Stimulated activated naive CD8-positive, alpha-beta T cell treated with anti-CD3 and anti-CD28 coated beads, Interleukin-15, amount 100 ng/mL, for 72 hours (primary cell): ENCODE measurements around the gene TBC1D10A.

Experiments
- ATAC-seq: fragments of 150-1000 bp; cut with Tn5 transposase; 2 replicates; pipeline ENCODE4 v1.10.0; 2021; ENCODE audit warnings: mild to moderate bottlenecking, moderate library complexity
- DNase-seq, 2 donors: peaks; one replicate each; pipeline ENCODE4 v3.0.0; 2021 to 2022
- H3K27ac Mint-ChIP-seq, 2 donors: one replicate each; pipeline ENCODE4 v1.8.0; 2022; ENCODE audit warnings: mild to moderate bottlenecking in 2 of 2, mixed read lengths in 2 of 2, moderate library complexity in 2 of 2
- H3K27me3 Mint-ChIP-seq: one replicate; pipeline ENCODE4 v1.8.0; 2022; ENCODE audit warnings: mixed read lengths
- H3K4me1 Mint-ChIP-seq: one replicate; pipeline ENCODE4 v1.8.0; 2022; ENCODE audit warnings: mild to moderate bottlenecking, mixed read lengths
- H3K4me3 Mint-ChIP-seq, 2 donors: one replicate each; pipeline ENCODE4 v1.8.0; 2022; ENCODE audit warnings: mild to moderate bottlenecking in 2 of 2, mixed read lengths in 2 of 2, moderate library complexity in 1 of 2
- H3K9me3 Mint-ChIP-seq, 2 donors: one replicate each; pipeline ENCODE4 v1.8.0; 2022; ENCODE audit warnings: mixed read lengths in 2 of 2

TBC1D10A gene

GRCh38 chr22:30302810-30303138 lies 24.0 kb downstream of the TBC1D10A start:
- peaks cover 100% of the 10 kb centered on the region for H3K4me1 Mint-ChIP-seq
- H3K9me3 Mint-ChIP-seq, result no peaks in the 10 kb centered on the region
- no peaks in the 10 kb centered on the region for H3K27me3 Mint-ChIP-seq
- H3K27ac Mint-ChIP-seq, result peak overlapping the region; percentile 96 to 97
- DNase-seq (no peak), ATAC-seq (no peak)
- H3K4me3 Mint-ChIP-seq, result peak overlapping the region; percentile 64

- no peaks in the 10 kb centered on the region for H3K9me3 Mint-ChIP-seq
- peak overlapping the region; percentile 96 to 97 for H3K27ac Mint-ChIP-seq
- H3K4me3 Mint-ChIP-seq, result peak overlapping the region; percentile 64
- peaks cover 100% of the 10 kb centered on the region for H3K4me1 Mint-ChIP-seq
- DNase-seq (no peak), ATAC-seq (no peak)
- no peaks in the 10 kb centered on the region for H3K27me3 Mint-ChIP-seq
Observed at GRCh38 chr22:30301995-30302809, 24.5 kb downstream of the TBC1D10A start.

GRCh38 chr22:30299322-30299721 lies 27.4 kb downstream of the TBC1D10A start:
- DNase-seq (no peak), ATAC-seq (no peak)
- Mint-ChIP-seq H3K4me3 (no peak overlapping the region), H3K27me3 (no peaks in the 10 kb centered on the region), H3K9me3 (no peaks in the 10 kb centered on the region), H3K4me1 (peaks cover 92% of the 10 kb centered on the region), H3K27ac (peak overlapping the region in 1 of 2 donors; percentile 74)

GRCh38 chr22:30297991-30298701 lies 28.6 kb downstream of the TBC1D10A start:
- ATAC-seq (no peak), DNase-seq (no peak)
- H3K4me3 Mint-ChIP-seq, result no peak overlapping the region
- peak overlapping the region; percentile 35 to 61 for H3K27ac Mint-ChIP-seq
- no peaks in the 10 kb centered on the region for H3K27me3 Mint-ChIP-seq
- no peaks in the 10 kb centered on the region for H3K9me3 Mint-ChIP-seq
- peaks cover 92% of the 10 kb centered on the region for H3K4me1 Mint-ChIP-seq

- peak overlapping the region; percentile 84 to 85 for H3K27ac Mint-ChIP-seq
- no peak for ATAC-seq
Observed at GRCh38 chr22:30297276-30297990, 29.3 kb downstream of the TBC1D10A start.

GRCh38 chr22:30296833-30297232 lies 29.9 kb downstream of the TBC1D10A start:
- H3K9me3 Mint-ChIP-seq, result no peaks in the 10 kb centered on the region
- H3K4me3 Mint-ChIP-seq, result peak overlapping the region in 1 of 2 donors; percentile 43
- H3K27ac Mint-ChIP-seq, result peak overlapping the region; percentile 84 to 85
- H3K4me1 Mint-ChIP-seq, result peaks cover 83% of the 10 kb centered on the region
- no peak for DNase-seq
- H3K27me3 Mint-ChIP-seq, result no peaks in the 10 kb centered on the region
- ATAC-seq, result no peak

More at GRCh38 chr22:30297276-30297990, 29.3 kb downstream of the TBC1D10A start:
- DNase-seq, result no peak
- Mint-ChIP-seq H3K4me1 (peaks cover 89% of the 10 kb centered on the region), H3K9me3 (no peaks in the 10 kb centered on the region), H3K4me3 (peak overlapping the region in 1 of 2 donors; percentile 43), H3K27me3 (no peaks in the 10 kb centered on the region)

GRCh38 chr22:30296324-30296723 lies 30.4 kb downstream of the TBC1D10A start:
- H3K27me3 Mint-ChIP-seq, result no peaks in the 10 kb centered on the region
- peaks cover 83% of the 10 kb centered on the region for H3K4me1 Mint-ChIP-seq
- no peak overlapping the region for H3K4me3 Mint-ChIP-seq
- ATAC-seq (no peak), DNase-seq (no peak)
- H3K9me3 Mint-ChIP-seq, result no peaks in the 10 kb centered on the region
- peak overlapping the region; percentile 84 to 85 for H3K27ac Mint-ChIP-seq

GRCh38 chr22:30295576-30295975 lies 31.2 kb downstream of the TBC1D10A start:
- H3K27ac Mint-ChIP-seq, result no peak overlapping the region
- peaks cover 83% of the 10 kb centered on the region for H3K4me1 Mint-ChIP-seq
- no peaks in the 10 kb centered on the region for H3K9me3 Mint-ChIP-seq
- no peak overlapping the region for H3K4me3 Mint-ChIP-seq
- ATAC-seq (no peak), DNase-seq (no peak)
- no peaks in the 10 kb centered on the region for H3K27me3 Mint-ChIP-seq

GRCh38 chr22:30294830-30295229 lies 31.9 kb downstream of the TBC1D10A start:
- H3K4me1 Mint-ChIP-seq, result peaks cover 83% of the 10 kb centered on the region
- no peak overlapping the region for H3K27ac Mint-ChIP-seq
- ATAC-seq, result no peak

GRCh38 chr22:30294066-30294465 lies 32.7 kb downstream of the TBC1D10A start:
- peaks cover 79% of the 10 kb centered on the region for H3K4me1 Mint-ChIP-seq
- H3K27ac Mint-ChIP-seq, result peak overlapping the region in 1 of 2 donors; percentile 22
- H3K4me3 Mint-ChIP-seq, result no peak overlapping the region
- no peak for ATAC-seq
- no peak for DNase-seq
- H3K27me3 Mint-ChIP-seq, result no peaks in the 10 kb centered on the region
- H3K9me3 Mint-ChIP-seq, result no peaks in the 10 kb centered on the region

More at GRCh38 chr22:30294830-30295229, 31.9 kb downstream of the TBC1D10A start:
- H3K9me3 Mint-ChIP-seq, result no peaks in the 10 kb centered on the region
- no peak for DNase-seq
- no peak overlapping the region for H3K4me3 Mint-ChIP-seq
- no peaks in the 10 kb centered on the region for H3K27me3 Mint-ChIP-seq

- no peak for ATAC-seq
- Mint-ChIP-seq H3K27ac (no peak overlapping the region), H3K4me3 (no peak overlapping the region), H3K4me1 (peaks cover 78% of the 10 kb centered on the region), H3K27me3 (no peaks in the 10 kb centered on the region), H3K9me3 (no peaks in the 10 kb centered on the region)
- no peak for DNase-seq
Observed at GRCh38 chr22:30293026-30293425, 33.7 kb downstream of the TBC1D10A start.

- Mint-ChIP-seq H3K4me1 (peaks cover 78% of the 10 kb centered on the region), H3K4me3 (no peak overlapping the region), H3K27me3 (no peaks in the 10 kb centered on the region), H3K27ac (no peak overlapping the region), H3K9me3 (no peaks in the 10 kb centered on the region)
- ATAC-seq (no peak), DNase-seq (no peak)
Observed at GRCh38 chr22:30292069-30292970, 34.4 kb downstream of the TBC1D10A start.

- H3K4me3 Mint-ChIP-seq, result no peak overlapping the region
- H3K27me3 Mint-ChIP-seq, result no peaks in the 10 kb centered on the region
- H3K4me1 Mint-ChIP-seq, result peaks cover 78% of the 10 kb centered on the region
- H3K27ac Mint-ChIP-seq, result peak overlapping the region in 1 of 2 donors; percentile 65
- ATAC-seq (no peak), DNase-seq (no peak)
- no peaks in the 10 kb centered on the region for H3K9me3 Mint-ChIP-seq
Observed at GRCh38 chr22:30291058-30291892, 35.5 kb downstream of the TBC1D10A start.

GRCh38 chr22:30290342-30291057 lies 36.2 kb downstream of the TBC1D10A start:
- Mint-ChIP-seq H3K9me3 (no peaks in the 10 kb centered on the region), H3K27me3 (no peaks in the 10 kb centered on the region), H3K27ac (no peak overlapping the region), H3K4me3 (peak overlapping the region; percentile 91 to 93), H3K4me1 (peaks cover 72% of the 10 kb centered on the region)
- DNase-seq (no peak), ATAC-seq (no peak)
